MCF 10A (cell line): ENCODE results near the gene MME. TPM values are rescaled to one million over a fixed set of nuclear protein-coding genes. Genes with fewer than 3 reads are reported as not detected.
A peak's percentile ranks its signal among the peaks of the same experiment; 100 is the strongest.

Experiments
- BruUV-seq: library from RNA; stranded (reverse); fragments of 400-500 nt; replicated peaks from 2 replicates; lab custom pipeline; 2021; lab: Mats Ljungman, UMichigan
- CTCF ChIA-PET: fragments of 300-600 bp; sonication (Branson Sonifier 250); formaldehyde crosslinking; extraction: SDS; loops from one replicate; lab custom pipeline; 2021; ENCODE audit warnings: antibody characterized with exemption, inconsistent platforms; lab: Yijun Ruan, JAX
- POLR2A ChIA-PET: fragments of 300-600, 350-650 bp; sonication (Branson Sonifier 250); formaldehyde crosslinking; extraction: SDS; loops from one replicate; lab custom pipeline; 2020; ENCODE audit warnings: antibody characterized with exemption, inconsistent platforms; lab: Yijun Ruan, JAX
- DNase-seq: peaks from one replicate; pipeline ENCODE4 v3.0.0-alpha.2; 2018; ENCODE audit not compliant: unreplicated experiment
- H3K27ac Mint-ChIP-seq: one replicate; pipeline ENCODE4 v1.8.0; 2022; ENCODE audit warnings: mild to moderate bottlenecking, low read depth, mixed read lengths; ENCODE audit not compliant: unreplicated experiment
- H3K27me3 Mint-ChIP-seq: one replicate; pipeline ENCODE4 v1.8.0; 2022; ENCODE audit warnings: mixed read lengths; ENCODE audit not compliant: insufficient read depth, unreplicated experiment
- H3K36me3 Mint-ChIP-seq: one replicate; pipeline ENCODE4 v1.8.0; 2022; ENCODE audit warnings: mild to moderate bottlenecking, moderate library complexity, mixed read lengths; ENCODE audit not compliant: insufficient read depth, unreplicated experiment
- H3K4me1 Mint-ChIP-seq: one replicate; pipeline ENCODE4 v1.8.0; 2022; ENCODE audit warnings: mixed read lengths; ENCODE audit not compliant: insufficient read depth, unreplicated experiment
- H3K4me3 Mint-ChIP-seq: one replicate; pipeline ENCODE4 v1.8.0; 2022; ENCODE audit warnings: mild to moderate bottlenecking, moderate library complexity, mixed read lengths; ENCODE audit not compliant: unreplicated experiment
- H3K9me3 Mint-ChIP-seq: one replicate; pipeline ENCODE4 v1.8.0; 2022; ENCODE audit warnings: mixed read lengths; ENCODE audit not compliant: unreplicated experiment
- intact Hi-C: fragments of 100-400 bp; cut with micrococcal nuclease; formaldehyde crosslinking; loops from 2 replicates; pipeline ENCODE4 v1.14.1; 2022
- total RNA-seq: library from RNA; stranded (reverse); gene quantifications from 2 replicates; pipeline ENCODE4 v1.2.3, GENCODE V29; 2022
- TF ChIP-seq, protein P1 (sequence below): fragments of 200-600 bp; IDR thresholded peaks from one replicate; pipeline ENCODE4 v1.8.0; 2022; ENCODE audit warnings: antibody characterized with exemption, mild to moderate bottlenecking; ENCODE audit not compliant: unreplicated experiment

The MME gene
- total RNA-seq, 1 experiment from 2014 or later: 26.3 TPM

DNA sequence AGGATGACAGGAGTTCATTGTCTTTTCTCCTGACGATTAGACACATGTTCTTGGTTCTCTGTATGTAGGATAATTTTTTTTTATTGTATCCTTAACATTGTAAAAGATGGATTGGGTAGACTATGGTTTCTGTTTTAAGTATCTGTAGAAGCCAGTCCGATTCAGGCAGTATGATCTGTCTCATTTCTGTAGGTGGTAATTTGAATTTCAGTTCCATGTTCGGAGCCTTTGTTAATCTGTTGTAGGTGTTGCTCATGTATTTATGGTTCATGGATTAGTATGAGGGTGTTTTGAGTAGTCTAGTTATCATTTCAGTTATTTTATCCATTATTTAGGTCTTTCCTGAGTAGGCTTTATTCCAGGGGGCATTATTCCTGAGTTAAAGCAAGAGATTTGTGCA is 32.4 kb upstream of the MME start:
- intact Hi-C loops: no loop called here
- no TSS peak for BruUV-seq
- peaks cover under 1% of the 10 kb centered on the region for H3K9me3 Mint-ChIP-seq
- DNase-seq: no peak
- H3K4me3 Mint-ChIP-seq: no peak overlapping the region
- H3K36me3 Mint-ChIP-seq: no peaks in the 10 kb centered on the region
- POLR2A ChIA-PET: interaction anchor here (1.0 to 1.2 kb wide), 2 partner anchors 9 to 16 kb away, joined by 4 read pairs; no protein-coding TSS in a partner anchor
- H3K4me1 Mint-ChIP-seq: no peaks in the 10 kb centered on the region
- no peaks in the 10 kb centered on the region for H3K27me3 Mint-ChIP-seq
- TF ChIP-seq, protein P1, sequence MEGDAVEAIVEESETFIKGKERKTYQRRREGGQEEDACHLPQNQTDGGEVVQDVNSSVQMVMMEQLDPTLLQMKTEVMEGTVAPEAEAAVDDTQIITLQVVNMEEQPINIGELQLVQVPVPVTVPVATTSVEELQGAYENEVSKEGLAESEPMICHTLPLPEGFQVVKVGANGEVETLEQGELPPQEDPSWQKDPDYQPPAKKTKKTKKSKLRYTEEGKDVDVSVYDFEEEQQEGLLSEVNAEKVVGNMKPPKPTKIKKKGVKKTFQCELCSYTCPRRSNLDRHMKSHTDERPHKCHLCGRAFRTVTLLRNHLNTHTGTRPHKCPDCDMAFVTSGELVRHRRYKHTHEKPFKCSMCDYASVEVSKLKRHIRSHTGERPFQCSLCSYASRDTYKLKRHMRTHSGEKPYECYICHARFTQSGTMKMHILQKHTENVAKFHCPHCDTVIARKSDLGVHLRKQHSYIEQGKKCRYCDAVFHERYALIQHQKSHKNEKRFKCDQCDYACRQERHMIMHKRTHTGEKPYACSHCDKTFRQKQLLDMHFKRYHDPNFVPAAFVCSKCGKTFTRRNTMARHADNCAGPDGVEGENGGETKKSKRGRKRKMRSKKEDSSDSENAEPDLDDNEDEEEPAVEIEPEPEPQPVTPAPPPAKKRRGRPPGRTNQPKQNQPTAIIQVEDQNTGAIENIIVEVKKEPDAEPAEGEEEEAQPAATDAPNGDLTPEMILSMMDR: no peak
- CTCF ChIA-PET: interaction anchor here (1.2 kb wide), 1 partner anchor 37 kb away, joined by 3 read pairs; no protein-coding TSS in a partner anchor
- peak overlapping the region; percentile 27 for H3K27ac Mint-ChIP-seq

DNA sequence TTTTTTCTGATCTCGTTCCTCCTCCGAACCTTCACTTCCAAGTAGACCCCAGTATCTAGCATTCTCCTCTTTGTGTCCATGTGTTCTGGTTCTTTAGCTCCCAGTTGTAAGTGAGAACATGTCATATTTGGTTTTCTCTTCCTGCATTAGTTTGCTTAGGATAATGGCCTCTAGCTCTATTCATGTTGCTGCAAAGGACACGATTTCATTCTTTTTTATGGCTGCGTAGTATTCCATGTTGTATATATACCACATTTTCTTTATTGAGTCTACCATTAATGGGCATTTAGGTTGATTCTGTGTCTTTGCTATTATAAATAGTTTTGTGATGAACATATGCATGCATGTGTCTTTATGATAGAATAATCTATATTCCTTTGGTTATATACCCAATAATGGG is 30.2 kb upstream of the MME start:
- no peaks in the 10 kb centered on the region for H3K27me3 Mint-ChIP-seq
- no peaks in the 10 kb centered on the region for H3K36me3 Mint-ChIP-seq
- POLR2A ChIA-PET: interaction anchor here (1.5 kb wide), 1 partner anchor 15 kb away, joined by 4 read pairs; no protein-coding TSS in a partner anchor
- DNase-seq: no peak
- CTCF ChIA-PET: no interaction called here
- peaks cover 12% of the 10 kb centered on the region for H3K9me3 Mint-ChIP-seq
- H3K4me3 Mint-ChIP-seq: no peak overlapping the region
- no peak overlapping the region for H3K27ac Mint-ChIP-seq
- BruUV-seq: no TSS peak
- H3K4me1 Mint-ChIP-seq: no peaks in the 10 kb centered on the region
- intact Hi-C loops: no loop called here
- TF ChIP-seq, protein P1: no peak

DNA sequence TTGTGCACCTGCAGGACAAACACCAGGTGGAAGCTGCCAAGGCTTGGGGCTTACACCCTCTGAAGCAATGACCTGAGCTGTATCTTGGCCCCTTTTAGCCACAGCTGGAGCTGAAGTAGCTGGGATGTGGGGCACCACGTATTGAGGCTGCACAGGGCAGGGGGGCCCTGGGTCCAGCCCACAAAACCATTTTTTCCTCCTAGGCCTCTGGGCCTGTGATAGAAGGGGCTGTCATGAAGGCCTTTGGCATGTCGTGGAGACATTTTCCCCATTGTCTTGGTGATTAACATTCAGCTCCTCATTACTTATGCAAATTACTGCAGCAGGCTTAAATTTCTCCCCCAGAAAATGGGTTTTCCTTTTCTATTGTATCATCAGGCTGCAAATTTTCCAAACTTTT is 27.6 kb upstream of the MME start:
- Mint-ChIP-seq H3K36me3 (no peaks in the 10 kb centered on the region), H3K27ac (no peak overlapping the region), H3K27me3 (no peaks in the 10 kb centered on the region), H3K4me1 (no peaks in the 10 kb centered on the region), H3K4me3 (no peak overlapping the region), H3K9me3 (peaks cover 12% of the 10 kb centered on the region)
- ChIA-PET CTCF (interaction anchor here (0.9 kb wide), 1 partner anchor 54 kb away, joined by 3 read pairs; no protein-coding TSS in a partner anchor), POLR2A (no interaction called here)
- intact Hi-C loops: no loop called here
- DNase-seq: no peak
- TF ChIP-seq, protein P1: no peak
- no TSS peak for BruUV-seq

DNA sequence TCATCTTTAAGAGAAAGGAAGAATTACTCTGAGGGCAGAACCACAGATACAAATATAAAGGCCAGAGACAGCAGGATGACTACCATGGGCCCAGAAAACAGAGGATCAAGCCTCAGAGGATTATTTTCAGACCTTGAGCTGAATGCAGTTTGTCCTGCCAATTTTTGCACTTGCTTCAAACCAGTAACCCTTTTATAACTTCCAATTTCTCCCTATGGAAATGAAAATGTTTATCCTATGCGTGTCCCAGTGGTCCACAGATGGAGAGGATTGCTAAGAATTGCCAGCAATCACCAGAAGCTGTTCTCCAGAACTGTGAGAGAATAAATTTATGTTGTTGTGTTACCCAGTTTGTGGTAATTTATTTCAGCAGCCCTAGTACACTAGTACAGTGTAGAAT is 26.4 kb upstream of the MME start:
- Mint-ChIP-seq H3K9me3 (peaks cover 12% of the 10 kb centered on the region), H3K4me3 (no peak overlapping the region), H3K36me3 (no peaks in the 10 kb centered on the region), H3K27me3 (no peaks in the 10 kb centered on the region), H3K27ac (no peak overlapping the region), H3K4me1 (no peaks in the 10 kb centered on the region)
- ChIA-PET CTCF (no interaction called here), POLR2A (interaction anchor here (0.7 to 1.2 kb wide), 2 partner anchors 11 to 12 kb away, joined by 3 to 6 read pairs; no protein-coding TSS in a partner anchor)
- no peak for DNase-seq
- TF ChIP-seq, protein P1: no peak
- BruUV-seq: no TSS peak
- intact Hi-C loops: no loop called here
